Activated B cell treated with CpG ODN at 0.5 μM for 24 hours (primary cell): ENCODE measurements around the gene LEMD1. TPM values are rescaled to one million over a fixed set of nuclear protein-coding genes. Genes with fewer than 3 reads are reported as not detected.

ENCODE experiments used
- ATAC-seq: fragments of 200-7000 bp; cut with Tn5 transposase; one replicate; pipeline ENCODE4 v1.10.0; 2021; ENCODE audit warnings: low read depth, mild to moderate bottlenecking, moderate library complexity
- CTCF ChIA-PET: fragments of 350-600 bp; sonication (Branson Sonifier 250); formaldehyde crosslinking; loops from one replicate; lab custom pipeline; 2021; ENCODE audit warnings: antibody characterized with exemption; lab: Charles Lee
- POLR2A ChIA-PET: fragments of 350-600 bp; sonication (Branson Sonifier 250); formaldehyde crosslinking; loops from one replicate; lab custom pipeline; 2021; ENCODE audit warnings: antibody characterized with exemption; lab: Charles Lee
- DNase-seq: peaks from one replicate; pipeline ENCODE4 v3.0.0; 2022
- H3K27ac Mint-ChIP-seq: one replicate; pipeline ENCODE4 v1.8.0; 2020; ENCODE audit warnings: mixed read lengths
- H3K27me3 Mint-ChIP-seq: one replicate; pipeline ENCODE4 v1.8.0; 2021; ENCODE audit warnings: mixed read lengths
- H3K36me3 Mint-ChIP-seq: one replicate; pipeline ENCODE4 v1.8.0; 2021; ENCODE audit warnings: low read depth, mixed read lengths
- H3K4me1 Mint-ChIP-seq: one replicate; pipeline ENCODE4 v1.8.0; 2021; ENCODE audit warnings: mixed read lengths
- H3K4me3 Mint-ChIP-seq: one replicate; pipeline ENCODE4 v1.8.0; 2020; ENCODE audit warnings: mild to moderate bottlenecking, mixed read lengths
- H3K9me3 Mint-ChIP-seq: one replicate; pipeline ENCODE4 v1.8.0; 2020; ENCODE audit warnings: mixed read lengths
- CTCF ChIP-seq: fragments of 200-600 bp; IDR thresholded peaks from one replicate; pipeline ENCODE4 v1.8.0; 2022; ENCODE audit warnings: antibody characterized with exemption, mild to moderate bottlenecking
- intact Hi-C: fragments of 100-400 bp; cut with micrococcal nuclease; formaldehyde crosslinking; loops from one replicate; pipeline ENCODE4 v1.15.1; 2024
- total RNA-seq: library from RNA; stranded (reverse); gene quantifications from 2 replicates; pipeline ENCODE4 v1.2.3, GENCODE V29; 2022

LEMD1 gene
- total RNA-seq, 1 donor from 2014 or later, result not detected

GRCh38 chr1:205360891-205361290 lies 61.0 kb downstream of the LEMD1 start:
- Mint-ChIP-seq H3K27me3 (peaks cover 16% of the 10 kb centered on the region), H3K9me3 (no peaks in the 10 kb centered on the region), H3K27ac (no peak overlapping the region), H3K4me1 (peaks cover 3% of the 10 kb centered on the region), H3K4me3 (no peak overlapping the region), H3K36me3 (no peaks in the 10 kb centered on the region)
- DNase-seq, result no peak
- intact Hi-C loops, result no loop called here
- ChIA-PET POLR2A (interaction anchor here (0.6 kb wide), 1 partner anchor 76 kb away, joined by 3 read pairs; no protein-coding TSS in a partner anchor), CTCF (no interaction called here)
- no peak for ATAC-seq
- TF ChIP-seq CTCF, result no peak

GRCh38 chr1:205359771-205360565 lies 61.9 kb downstream of the LEMD1 start:
- POLR2A ChIA-PET, result interaction anchor here (0.6 kb wide), 1 partner anchor 75 kb away, joined by 3 read pairs; no protein-coding TSS in a partner anchor
- intact Hi-C loops, result no loop called here
- DNase-seq (no peak), ATAC-seq (no peak)
- H3K27me3 Mint-ChIP-seq, result peaks cover 15% of the 10 kb centered on the region
- no peaks in the 10 kb centered on the region for H3K36me3 Mint-ChIP-seq
- no peak overlapping the region for H3K4me3 Mint-ChIP-seq
- H3K4me1 Mint-ChIP-seq, result peaks cover 3% of the 10 kb centered on the region
- CTCF ChIA-PET, result interaction anchor here (2.4 kb wide), 1 partner anchor 87 kb away, joined by 7 read pairs; no protein-coding TSS in a partner anchor
- H3K9me3 Mint-ChIP-seq, result no peaks in the 10 kb centered on the region
- TF ChIP-seq CTCF, result no peak
- no peak overlapping the region for H3K27ac Mint-ChIP-seq

GRCh38 chr1:205358579-205358978 lies 63.3 kb downstream of the LEMD1 start:
- Mint-ChIP-seq H3K27me3 (peaks cover 15% of the 10 kb centered on the region), H3K9me3 (no peaks in the 10 kb centered on the region), H3K27ac (no peak overlapping the region), H3K4me3 (no peak overlapping the region), H3K4me1 (peaks cover 6% of the 10 kb centered on the region), H3K36me3 (no peaks in the 10 kb centered on the region)
- TF ChIP-seq CTCF, result no peak
- DNase-seq (no peak), ATAC-seq (no peak)
- ChIA-PET POLR2A (no interaction called here), CTCF (interaction anchor here (2.4 to 7.4 kb wide), 2 partner anchors 85 to 128 kb away, joined by 7 to 114 read pairs; no protein-coding TSS in a partner anchor)
- intact Hi-C loops, result no loop called here

- DNase-seq (no peak), ATAC-seq (no peak)
- CTCF ChIA-PET, result interaction anchor here (5.7 to 7.4 kb wide), 2 partner anchors 84 to 129 kb away, joined by 57 to 114 read pairs; no protein-coding TSS in a partner anchor
- no peak for TF ChIP-seq CTCF
- H3K4me3 Mint-ChIP-seq, result no peak overlapping the region
- intact Hi-C loops, result no loop called here
- no peak overlapping the region for H3K27ac Mint-ChIP-seq
- H3K4me1 Mint-ChIP-seq, result peaks cover 6% of the 10 kb centered on the region
- H3K9me3 Mint-ChIP-seq, result no peaks in the 10 kb centered on the region
- peaks cover 15% of the 10 kb centered on the region for H3K27me3 Mint-ChIP-seq
- POLR2A ChIA-PET, result no interaction called here
- H3K36me3 Mint-ChIP-seq, result no peaks in the 10 kb centered on the region
These were observed 64.3 kb downstream of the LEMD1 start for GRCh38 chr1:205357567-205357966.

- Mint-ChIP-seq H3K36me3 (no peaks in the 10 kb centered on the region), H3K4me3 (no peak within 1 kb of the TSS), H3K9me3 (no peaks in the 10 kb centered on the region), H3K27ac (no peak within 1 kb of the TSS), H3K4me1 (peaks cover 8% of the 10 kb centered on the region), H3K27me3 (peaks cover 15% of the 10 kb centered on the region)
- POLR2A ChIA-PET, result no interaction called here
- CTCF ChIA-PET, result interaction anchor here (0.6 to 7.4 kb wide), 5 partner anchors 21 to 130 kb away, joined by 3 to 114 read pairs (median 3); no protein-coding TSS in a partner anchor
- TF ChIP-seq CTCF, result no peak
- ATAC-seq (no peak), DNase-seq (no peak)
- intact Hi-C loops, result no loop called here
These were observed 65.3 kb downstream of the LEMD1 start, which contains the start of gene KLHDC8A for GRCh38 chr1:205356440-205357139. Gene KLHDC8A (minus strand): TSS chr1:205356922. CDS start chr1:205343604, 13,318 bp downstream.
